Measurements from ENCODE around the gene MOSMO. TPM values are rescaled to one million over a fixed set of nuclear protein-coding genes. Genes with fewer than 3 reads are reported as not detected.

Gene MOSMO
- total and polyA plus RNA-seq, 5 donors from 2014 or later: 3.9 to 13.1 (median 4.2) TPM

DNA sequence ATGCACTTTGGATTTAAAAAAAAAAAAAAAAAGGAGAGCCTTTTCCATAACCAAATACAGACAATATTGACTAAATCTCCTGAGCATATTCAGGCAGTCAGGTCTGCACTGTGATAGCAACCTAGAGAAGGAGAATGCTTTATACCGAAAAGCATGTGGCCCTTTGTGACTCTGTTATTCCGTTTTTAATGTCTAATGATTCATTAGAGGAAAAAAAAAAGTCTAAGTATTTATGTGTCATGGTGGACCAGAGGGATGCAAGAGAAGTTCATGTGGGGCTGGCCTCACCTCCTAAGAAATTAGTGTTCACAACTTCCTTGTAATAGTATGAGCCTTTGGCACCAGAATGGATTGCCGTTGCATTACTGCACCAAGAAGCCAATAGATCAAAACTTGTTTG lies 73.1 kb downstream of the MOSMO start:
- Histone ChIP-seq H3K27ac (ENCODE audit: insufficient read depth, low read length, poor library complexity, severe bottlenecking) (no peak overlapping the region), H3K27me3 (ENCODE audit: control insufficient read depth, insufficient read depth, low read length) (no peaks in the 10 kb centered on the region), H3K36me3 (ENCODE audit: control insufficient read depth, insufficient read depth, low read length) (peaks cover 8% of the 10 kb centered on the region), H3K4me3 (ENCODE audit: low read depth, low read length) (no peak overlapping the region), H3K9me3 (ENCODE audit: control insufficient read depth in 2 of 2, low read length in 2 of 2) (no peaks in the 10 kb centered on the region), H3K4me1 (ENCODE audit: control insufficient read depth, insufficient read depth, low read length, poor library complexity, severe bottlenecking) (peaks cover 5% of the 10 kb centered on the region)
- Mint-ChIP-seq H3K9me3 (no peaks in the 10 kb centered on the region), H3K4me3 (no peak overlapping the region), H3K27ac (no peak overlapping the region), H3K36me3 (peaks cover 12% of the 10 kb centered on the region), H3K4me1 (peaks cover 0 to 7% (median 2%) of the 10 kb centered on the region in 4 donors), H3K27me3 (no peaks in the 10 kb centered on the region)
- ATAC-seq (ENCODE audit: low read depth in 2 of 2) (no peak), DNase-seq (no peak)

DNA sequence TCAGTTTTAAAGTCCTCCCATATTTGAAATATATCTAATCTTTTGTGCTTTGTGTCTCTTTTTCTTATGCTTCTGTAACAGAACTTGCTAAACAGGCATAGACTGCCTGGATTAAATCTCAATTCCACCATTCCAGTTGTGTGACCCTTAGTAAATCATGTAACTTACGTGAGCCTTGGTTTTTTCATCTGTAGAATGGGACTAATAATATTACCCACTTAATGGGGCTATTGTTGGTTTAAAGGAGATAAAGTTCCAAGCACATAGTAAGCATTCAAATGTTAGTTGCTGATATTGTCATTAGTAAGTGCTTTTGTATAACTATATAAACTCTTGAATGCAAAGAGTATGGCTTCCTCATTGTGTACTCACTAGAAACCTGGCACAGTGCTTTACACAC lies 78.5 kb downstream of the MOSMO start:
- H3K9me3 Mint-ChIP-seq: no peaks in the 10 kb centered on the region
- Histone ChIP-seq H3K4me3 (ENCODE audit: low read depth, low read length) (no peak overlapping the region), H3K9me3 (ENCODE audit: control insufficient read depth in 2 of 2, low read length in 2 of 2) (no peaks in the 10 kb centered on the region), H3K4me1 (ENCODE audit: control insufficient read depth, insufficient read depth, low read length, poor library complexity, severe bottlenecking) (no peaks in the 10 kb centered on the region), H3K27ac (ENCODE audit: insufficient read depth, low read length, poor library complexity, severe bottlenecking) (no peak overlapping the region), H3K36me3 (ENCODE audit: control insufficient read depth, insufficient read depth, low read length) (peaks cover 11% of the 10 kb centered on the region), H3K27me3 (ENCODE audit: control insufficient read depth, insufficient read depth, low read length) (no peaks in the 10 kb centered on the region)
- H3K27ac Mint-ChIP-seq: peak overlapping the region in 1 of 3 donors; percentile 11
- H3K4me1 Mint-ChIP-seq: peaks cover 0 to 3% (median under 1%) of the 10 kb centered on the region in 4 donors
- peaks cover 12% of the 10 kb centered on the region for H3K36me3 Mint-ChIP-seq
- H3K27me3 Mint-ChIP-seq: no peaks in the 10 kb centered on the region
- no peak for ATAC-seq (ENCODE audit: low read depth in 2 of 2)
- no peak overlapping the region for H3K4me3 Mint-ChIP-seq
- no peak for DNase-seq

DNA sequence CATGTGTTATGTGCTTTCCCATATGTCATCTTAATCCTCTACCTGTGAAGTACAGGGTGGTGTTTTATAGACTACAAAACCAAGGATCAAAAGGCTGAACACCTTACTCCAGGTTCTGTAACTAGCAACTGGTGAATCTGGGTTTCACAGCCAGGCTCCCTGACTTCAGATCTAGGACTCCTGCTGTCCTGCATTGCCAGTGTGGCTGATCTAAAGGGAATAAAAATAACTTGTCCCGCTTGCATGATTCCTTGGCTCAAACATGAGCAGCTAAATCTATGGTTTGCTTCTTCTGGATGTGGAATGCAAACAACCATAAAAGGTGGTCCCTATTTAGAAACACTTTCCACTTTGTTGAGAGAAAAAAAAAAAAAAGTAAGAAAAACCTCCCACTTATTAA lies 80.7 kb downstream of the MOSMO start:
- no peak for ATAC-seq (ENCODE audit: low read depth in 2 of 2)
- no peak for DNase-seq
- H3K4me3 Mint-ChIP-seq: no peak overlapping the region
- Histone ChIP-seq H3K27ac (ENCODE audit: insufficient read depth, low read length, poor library complexity, severe bottlenecking) (no peak overlapping the region), H3K36me3 (ENCODE audit: control insufficient read depth, insufficient read depth, low read length) (peaks cover 11% of the 10 kb centered on the region), H3K4me1 (ENCODE audit: control insufficient read depth, insufficient read depth, low read length, poor library complexity, severe bottlenecking) (no peaks in the 10 kb centered on the region), H3K9me3 (ENCODE audit: control insufficient read depth in 2 of 2, low read length in 2 of 2) (no peaks in the 10 kb centered on the region), H3K4me3 (ENCODE audit: low read depth, low read length) (no peak overlapping the region), H3K27me3 (ENCODE audit: control insufficient read depth, insufficient read depth, low read length) (no peaks in the 10 kb centered on the region)
- H3K36me3 Mint-ChIP-seq: peaks cover 12% of the 10 kb centered on the region
- no peak overlapping the region for H3K27ac Mint-ChIP-seq
- no peaks in the 10 kb centered on the region for H3K27me3 Mint-ChIP-seq
- no peaks in the 10 kb centered on the region for H3K9me3 Mint-ChIP-seq
- peaks cover 0 to 2% (median 0%) of the 10 kb centered on the region in 4 donors for H3K4me1 Mint-ChIP-seq

GRCh38 chr16:22089910-22090309 lies 82.0 kb downstream of the MOSMO start:
- Histone ChIP-seq H3K9me3 (ENCODE audit: control insufficient read depth in 2 of 2, low read length in 2 of 2) (no peaks in the 10 kb centered on the region), H3K27ac (ENCODE audit: insufficient read depth, low read length, poor library complexity, severe bottlenecking) (no peak overlapping the region), H3K4me1 (ENCODE audit: control insufficient read depth, insufficient read depth, low read length, poor library complexity, severe bottlenecking) (no peaks in the 10 kb centered on the region), H3K27me3 (ENCODE audit: control insufficient read depth, insufficient read depth, low read length) (no peaks in the 10 kb centered on the region), H3K4me3 (ENCODE audit: low read depth, low read length) (no peak overlapping the region), H3K36me3 (ENCODE audit: control insufficient read depth, insufficient read depth, low read length) (peaks cover 11% of the 10 kb centered on the region)
- H3K4me3 Mint-ChIP-seq: no peak overlapping the region
- peaks cover 12% of the 10 kb centered on the region for H3K36me3 Mint-ChIP-seq
- peaks cover 0 to 2% (median 0%) of the 10 kb centered on the region in 4 donors for H3K4me1 Mint-ChIP-seq
- ATAC-seq (ENCODE audit: low read depth in 2 of 2): no peak
- peak overlapping the region in 1 of 3 donors; percentile 41 for H3K27ac Mint-ChIP-seq
- H3K9me3 Mint-ChIP-seq: no peaks in the 10 kb centered on the region
- no peak for DNase-seq
- H3K27me3 Mint-ChIP-seq: peaks cover 3% of the 10 kb centered on the region

- Histone ChIP-seq H3K4me1 (ENCODE audit: control insufficient read depth, insufficient read depth, low read length, poor library complexity, severe bottlenecking) (no peaks in the 10 kb centered on the region), H3K27ac (ENCODE audit: insufficient read depth, low read length, poor library complexity, severe bottlenecking) (no peak overlapping the region), H3K9me3 (ENCODE audit: control insufficient read depth in 2 of 2, low read length in 2 of 2) (no peaks in the 10 kb centered on the region), H3K4me3 (ENCODE audit: low read depth, low read length) (no peak overlapping the region), H3K36me3 (ENCODE audit: control insufficient read depth, insufficient read depth, low read length) (peaks cover under 1% of the 10 kb centered on the region), H3K27me3 (ENCODE audit: control insufficient read depth, insufficient read depth, low read length) (peaks cover 4% of the 10 kb centered on the region)
- no peak for DNase-seq
- Mint-ChIP-seq H3K27me3 (peaks cover 15% of the 10 kb centered on the region), H3K4me3 (no peak overlapping the region), H3K36me3 (peaks cover 4% of the 10 kb centered on the region), H3K9me3 (no peaks in the 10 kb centered on the region), H3K27ac (no peak overlapping the region), H3K4me1 (peaks cover 0 to 2% (median 0%) of the 10 kb centered on the region in 4 donors)
- no peak for ATAC-seq (ENCODE audit: low read depth in 2 of 2)
These were observed 83.8 kb downstream of the MOSMO start for GRCh38 chr16:22091721-22092120.

DNA sequence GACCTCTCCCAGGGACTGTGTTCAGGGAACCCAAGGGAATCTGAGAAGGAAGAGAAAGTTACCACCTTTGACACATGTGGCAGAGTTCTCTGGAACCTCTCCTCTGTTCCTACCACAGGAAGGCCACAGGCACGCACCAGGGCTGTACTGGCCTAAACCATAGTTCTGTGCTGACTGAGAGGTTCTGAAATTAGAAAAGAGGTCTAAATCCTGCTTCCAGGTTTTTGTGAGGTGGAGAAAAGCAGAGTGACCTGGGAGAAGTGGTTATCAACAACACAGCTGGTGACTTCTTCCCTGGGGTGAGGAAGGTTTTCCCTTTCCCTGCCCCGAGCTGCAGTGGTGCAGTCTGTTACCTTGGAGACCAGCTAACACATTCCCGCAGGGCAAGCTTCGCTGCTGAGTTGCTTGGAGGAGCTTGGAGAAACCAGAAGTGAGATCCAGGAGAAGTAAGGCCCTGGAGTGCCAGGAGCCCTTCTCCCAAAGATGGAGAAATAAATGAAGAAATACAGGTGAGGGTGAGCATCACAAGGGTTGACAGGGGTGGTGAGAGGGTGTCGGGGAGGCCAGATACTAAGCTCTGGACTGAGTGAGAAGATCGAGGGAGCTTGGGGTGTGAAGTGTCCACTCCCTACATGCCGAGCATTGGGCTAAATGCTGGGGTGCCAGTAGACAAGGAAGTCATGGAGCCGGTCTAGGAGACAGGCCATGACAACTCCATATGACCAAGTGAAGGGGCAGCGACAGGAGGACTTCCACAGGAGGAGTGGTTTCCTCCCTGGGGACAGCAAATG lies 84.4 kb downstream of the MOSMO start, which contains the start of gene VWA3A:
VWA3A (plus strand) TSS at position 399 of the 791 bp plus-strand sequence; CDS start at position 496, 97 bp downstream.
- no peak within 1 kb of the TSS for H3K4me3 Mint-ChIP-seq
- H3K27ac Mint-ChIP-seq: peak within 1 kb of the TSS in 1 of 3 donors; percentile 50
- H3K36me3 Mint-ChIP-seq: peaks cover 4% of the 10 kb centered on the region

DNA sequence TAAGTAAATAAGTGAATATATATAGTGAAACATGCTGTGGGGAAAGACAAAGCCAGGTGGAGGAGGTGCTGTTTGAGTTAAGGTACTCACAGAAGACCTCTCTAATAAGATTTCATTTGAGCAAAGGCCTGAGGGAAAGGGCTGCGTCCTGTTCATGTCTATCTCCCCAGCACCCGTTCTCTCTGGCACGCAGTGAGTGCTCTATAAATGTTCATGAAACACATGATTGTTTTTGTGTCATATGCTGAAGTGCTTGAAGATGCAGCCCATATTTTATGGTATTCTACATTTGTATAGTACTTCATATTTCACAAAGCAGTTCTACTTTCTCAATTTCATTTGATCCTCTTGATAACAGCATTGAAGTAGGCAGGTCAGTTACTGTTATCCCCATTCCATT lies 85.4 kb downstream of the MOSMO start:
- H3K9me3 Mint-ChIP-seq: no peaks in the 10 kb centered on the region
- peaks cover 9% of the 10 kb centered on the region for H3K27me3 ChIP-seq (ENCODE audit: control insufficient read depth, insufficient read depth, low read length)
- no peak overlapping the region for H3K27ac Mint-ChIP-seq
- no peak overlapping the region for H3K27ac ChIP-seq (ENCODE audit: insufficient read depth, low read length, poor library complexity, severe bottlenecking)
- H3K9me3 ChIP-seq (ENCODE audit: control insufficient read depth in 2 of 2, low read length in 2 of 2): no peaks in the 10 kb centered on the region
- no peak for DNase-seq
- no peak overlapping the region for H3K4me3 Mint-ChIP-seq
- no peaks in the 10 kb centered on the region for H3K36me3 ChIP-seq (ENCODE audit: control insufficient read depth, insufficient read depth, low read length)
- H3K4me3 ChIP-seq (ENCODE audit: low read depth, low read length): no peak overlapping the region
- H3K27me3 Mint-ChIP-seq: peaks cover 19% of the 10 kb centered on the region
- no peaks in the 10 kb centered on the region for H3K4me1 ChIP-seq (ENCODE audit: control insufficient read depth, insufficient read depth, low read length, poor library complexity, severe bottlenecking)
- peaks cover 4% of the 10 kb centered on the region for H3K36me3 Mint-ChIP-seq
- peaks cover 0 to 2% (median 0%) of the 10 kb centered on the region in 4 donors for H3K4me1 Mint-ChIP-seq
- ATAC-seq (ENCODE audit: low read depth in 2 of 2): no peak

More for the DNA sequence above, 84.4 kb downstream of the MOSMO start, which contains the start of gene VWA3A:
- H3K4me3 ChIP-seq (ENCODE audit: low read depth, low read length): no peak within 1 kb of the TSS
- DNase-seq (no peak), ATAC-seq (ENCODE audit: low read depth in 2 of 2) (no peak)
- no peaks in the 10 kb centered on the region for H3K4me1 ChIP-seq (ENCODE audit: control insufficient read depth, insufficient read depth, low read length, poor library complexity, severe bottlenecking)
- H3K4me1 Mint-ChIP-seq: peaks cover 0 to 2% (median 0%) of the 10 kb centered on the region in 4 donors
- H3K27me3 Mint-ChIP-seq: peaks cover 19% of the 10 kb centered on the region
- no peaks in the 10 kb centered on the region for H3K36me3 ChIP-seq (ENCODE audit: control insufficient read depth, insufficient read depth, low read length)
- no peaks in the 10 kb centered on the region for H3K9me3 ChIP-seq (ENCODE audit: control insufficient read depth in 2 of 2, low read length in 2 of 2)
- H3K27me3 ChIP-seq (ENCODE audit: control insufficient read depth, insufficient read depth, low read length): peaks cover 6% of the 10 kb centered on the region
- H3K9me3 Mint-ChIP-seq: no peaks in the 10 kb centered on the region
- H3K27ac ChIP-seq (ENCODE audit: insufficient read depth, low read length, poor library complexity, severe bottlenecking): no peak within 1 kb of the TSS

DNA sequence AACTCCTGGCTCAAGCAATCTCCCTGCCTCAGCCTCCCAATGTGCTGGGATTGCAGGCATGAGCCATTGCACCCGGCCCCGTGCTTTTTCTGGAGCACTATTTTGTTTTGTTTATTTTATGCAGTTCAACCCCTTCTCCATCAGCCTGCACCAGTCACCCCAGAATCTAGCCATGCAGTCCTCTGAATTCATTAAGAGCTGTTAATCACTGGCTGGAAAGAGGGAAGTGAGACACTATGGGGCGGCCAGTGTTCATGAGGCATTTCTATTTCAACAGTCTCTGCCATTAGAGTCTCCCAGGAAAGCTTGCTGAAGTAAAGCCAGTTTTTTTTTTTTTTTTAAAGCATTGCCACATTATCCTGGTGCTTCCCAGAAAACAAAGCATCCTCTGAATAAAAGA lies 86.1 kb downstream of the MOSMO start:
- H3K9me3 ChIP-seq (ENCODE audit: control insufficient read depth in 2 of 2, low read length in 2 of 2): no peaks in the 10 kb centered on the region
- H3K27ac ChIP-seq (ENCODE audit: insufficient read depth, low read length, poor library complexity, severe bottlenecking): no peak overlapping the region
- no peak for DNase-seq
- H3K9me3 Mint-ChIP-seq: no peaks in the 10 kb centered on the region
- H3K4me3 ChIP-seq (ENCODE audit: low read depth, low read length): no peak overlapping the region
- no peaks in the 10 kb centered on the region for H3K4me1 ChIP-seq (ENCODE audit: control insufficient read depth, insufficient read depth, low read length, poor library complexity, severe bottlenecking)
- H3K27ac Mint-ChIP-seq: no peak overlapping the region
- peaks cover 0 to 3% (median under 1%) of the 10 kb centered on the region in 4 donors for H3K4me1 Mint-ChIP-seq
- peaks cover 4% of the 10 kb centered on the region for H3K36me3 Mint-ChIP-seq
- H3K36me3 ChIP-seq (ENCODE audit: control insufficient read depth, insufficient read depth, low read length): no peaks in the 10 kb centered on the region
- peaks cover 9% of the 10 kb centered on the region for H3K27me3 ChIP-seq (ENCODE audit: control insufficient read depth, insufficient read depth, low read length)
- no peak overlapping the region for H3K4me3 Mint-ChIP-seq
- H3K27me3 Mint-ChIP-seq: peaks cover 23% of the 10 kb centered on the region
- ATAC-seq (ENCODE audit: low read depth in 2 of 2): no peak
